Ishikawa (cell line): ENCODE data around the gene ADAM22.

ENCODE experiments used
- CEBPB ChIP-seq: IDR thresholded peaks from 2 replicates; pipeline ENCODE4 v1.6.1; 2012
- CREB1 ChIP-seq: IDR thresholded peaks from 2 replicates; pipeline ENCODE4 v1.6.1; 2012; ENCODE audit warnings: low read depth
- EGR1 ChIP-seq: IDR thresholded peaks from 2 replicates; pipeline ENCODE4 v1.6.1; 2012
- EP300 ChIP-seq: IDR thresholded peaks from 2 replicates; pipeline ENCODE4 v1.6.1; 2012; ENCODE audit warnings: borderline replicate concordance
- FOXM1 ChIP-seq: IDR thresholded peaks from 2 replicates; pipeline ENCODE4 v1.6.1; 2012; ENCODE audit warnings: low read depth, borderline replicate concordance
- RAD21 ChIP-seq: IDR thresholded peaks from 2 replicates; pipeline ENCODE4 v1.6.1; 2012; ENCODE audit warnings: low read depth
- TAF1 ChIP-seq: IDR thresholded peaks from 2 replicates; pipeline ENCODE4 v1.6.1; 2012; ENCODE audit warnings: low read depth, mild to moderate bottlenecking
- TCF12 ChIP-seq: IDR thresholded peaks from 2 replicates; pipeline ENCODE4 v1.6.1; 2012; ENCODE audit warnings: low read depth
- TEAD4 ChIP-seq: IDR thresholded peaks from 2 replicates; pipeline ENCODE4 v1.6.1; 2012
- YY1 ChIP-seq: IDR thresholded peaks from 2 replicates; pipeline ENCODE4 v1.6.1; 2012; ENCODE audit warnings: low read depth
- TF ChIP-seq, protein P1 (sequence below): IDR thresholded peaks from 2 replicates; pipeline ENCODE4 v1.6.1; 2012
- TF ChIP-seq, protein P2 (sequence below): IDR thresholded peaks from 2 replicates; pipeline ENCODE4 v1.6.1; 2012; ENCODE audit warnings: low read depth, mild to moderate bottlenecking
- TF ChIP-seq, protein P3 (sequence below): IDR thresholded peaks from 2 replicates; pipeline ENCODE4 v1.6.1; 2012

DNA sequence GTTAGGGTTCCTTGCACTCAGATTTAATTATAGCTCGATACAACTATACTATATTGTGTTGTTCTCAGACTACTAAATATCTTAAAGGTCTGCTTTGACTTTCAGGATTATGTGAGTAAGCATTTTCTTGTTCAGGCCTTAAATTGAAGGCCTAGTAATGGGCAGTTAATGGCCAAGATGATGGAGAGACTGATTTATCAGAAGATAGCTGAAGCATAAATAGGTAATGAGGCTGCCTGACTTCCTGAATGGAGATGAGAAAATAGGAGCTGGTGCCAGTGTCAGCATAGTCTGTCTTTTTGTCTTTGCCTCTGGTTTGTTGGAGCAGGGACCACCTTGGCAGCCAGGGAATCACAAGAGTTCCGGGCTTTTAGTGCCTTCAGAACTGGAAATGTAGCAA, 32.2 kb downstream of the ADAM22 start:
- TF ChIP-seq, protein P1, sequence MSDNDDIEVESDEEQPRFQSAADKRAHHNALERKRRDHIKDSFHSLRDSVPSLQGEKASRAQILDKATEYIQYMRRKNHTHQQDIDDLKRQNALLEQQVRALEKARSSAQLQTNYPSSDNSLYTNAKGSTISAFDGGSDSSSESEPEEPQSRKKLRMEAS, result no peak
- TF ChIP-seq RAD21 (no peak), EP300 (no peak), YY1 (no peak), TAF1 (no peak), CEBPB (no peak), CREB1 (no peak), EGR1 (no peak), TEAD4 (no peak), TCF12 (no peak), FOXM1 (no peak)
- TF ChIP-seq, protein P2, sequence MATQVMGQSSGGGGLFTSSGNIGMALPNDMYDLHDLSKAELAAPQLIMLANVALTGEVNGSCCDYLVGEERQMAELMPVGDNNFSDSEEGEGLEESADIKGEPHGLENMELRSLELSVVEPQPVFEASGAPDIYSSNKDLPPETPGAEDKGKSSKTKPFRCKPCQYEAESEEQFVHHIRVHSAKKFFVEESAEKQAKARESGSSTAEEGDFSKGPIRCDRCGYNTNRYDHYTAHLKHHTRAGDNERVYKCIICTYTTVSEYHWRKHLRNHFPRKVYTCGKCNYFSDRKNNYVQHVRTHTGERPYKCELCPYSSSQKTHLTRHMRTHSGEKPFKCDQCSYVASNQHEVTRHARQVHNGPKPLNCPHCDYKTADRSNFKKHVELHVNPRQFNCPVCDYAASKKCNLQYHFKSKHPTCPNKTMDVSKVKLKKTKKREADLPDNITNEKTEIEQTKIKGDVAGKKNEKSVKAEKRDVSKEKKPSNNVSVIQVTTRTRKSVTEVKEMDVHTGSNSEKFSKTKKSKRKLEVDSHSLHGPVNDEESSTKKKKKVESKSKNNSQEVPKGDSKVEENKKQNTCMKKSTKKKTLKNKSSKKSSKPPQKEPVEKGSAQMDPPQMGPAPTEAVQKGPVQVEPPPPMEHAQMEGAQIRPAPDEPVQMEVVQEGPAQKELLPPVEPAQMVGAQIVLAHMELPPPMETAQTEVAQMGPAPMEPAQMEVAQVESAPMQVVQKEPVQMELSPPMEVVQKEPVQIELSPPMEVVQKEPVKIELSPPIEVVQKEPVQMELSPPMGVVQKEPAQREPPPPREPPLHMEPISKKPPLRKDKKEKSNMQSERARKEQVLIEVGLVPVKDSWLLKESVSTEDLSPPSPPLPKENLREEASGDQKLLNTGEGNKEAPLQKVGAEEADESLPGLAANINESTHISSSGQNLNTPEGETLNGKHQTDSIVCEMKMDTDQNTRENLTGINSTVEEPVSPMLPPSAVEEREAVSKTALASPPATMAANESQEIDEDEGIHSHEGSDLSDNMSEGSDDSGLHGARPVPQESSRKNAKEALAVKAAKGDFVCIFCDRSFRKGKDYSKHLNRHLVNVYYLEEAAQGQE, result no peak
- TF ChIP-seq, protein P3, sequence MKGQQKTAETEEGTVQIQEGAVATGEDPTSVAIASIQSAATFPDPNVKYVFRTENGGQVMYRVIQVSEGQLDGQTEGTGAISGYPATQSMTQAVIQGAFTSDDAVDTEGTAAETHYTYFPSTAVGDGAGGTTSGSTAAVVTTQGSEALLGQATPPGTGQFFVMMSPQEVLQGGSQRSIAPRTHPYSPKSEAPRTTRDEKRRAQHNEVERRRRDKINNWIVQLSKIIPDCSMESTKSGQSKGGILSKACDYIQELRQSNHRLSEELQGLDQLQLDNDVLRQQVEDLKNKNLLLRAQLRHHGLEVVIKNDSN, result no peak
